GM12873 (cell line): ENCODE measurements around the gene AGAP1.

Experiments
- TF ChIP-seq, protein P1 (sequence below): IDR thresholded peaks from 2 replicates; pipeline ENCODE4 v1.5.1; 2012; ENCODE audit warnings: low read depth, mild to moderate bottlenecking, moderate library complexity, low read length, control low read depth; ENCODE audit not compliant: insufficient read depth; ENCODE audit errors: missing control alignments

Gene AGAP1

DNA sequence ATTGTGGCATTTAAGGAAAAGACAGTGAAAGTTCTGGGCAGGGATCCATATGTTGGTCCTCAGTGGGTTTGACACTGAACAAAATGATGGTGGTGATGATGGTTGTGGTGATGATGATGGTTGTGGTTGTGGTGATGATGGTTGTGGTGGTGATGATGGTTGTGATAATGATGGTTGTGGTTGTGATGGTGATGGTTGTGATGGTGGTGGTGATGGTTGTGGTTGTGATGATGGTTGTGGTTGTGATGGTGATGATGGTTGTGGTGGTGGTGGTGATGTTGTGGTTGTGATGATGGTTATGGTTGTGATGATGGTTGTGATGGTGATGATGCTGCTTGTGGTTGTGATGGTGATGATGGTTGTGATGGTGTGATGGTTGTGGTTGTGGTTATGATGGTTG is 308.7 kb downstream of the AGAP1 start:
- TF ChIP-seq, protein P1, sequence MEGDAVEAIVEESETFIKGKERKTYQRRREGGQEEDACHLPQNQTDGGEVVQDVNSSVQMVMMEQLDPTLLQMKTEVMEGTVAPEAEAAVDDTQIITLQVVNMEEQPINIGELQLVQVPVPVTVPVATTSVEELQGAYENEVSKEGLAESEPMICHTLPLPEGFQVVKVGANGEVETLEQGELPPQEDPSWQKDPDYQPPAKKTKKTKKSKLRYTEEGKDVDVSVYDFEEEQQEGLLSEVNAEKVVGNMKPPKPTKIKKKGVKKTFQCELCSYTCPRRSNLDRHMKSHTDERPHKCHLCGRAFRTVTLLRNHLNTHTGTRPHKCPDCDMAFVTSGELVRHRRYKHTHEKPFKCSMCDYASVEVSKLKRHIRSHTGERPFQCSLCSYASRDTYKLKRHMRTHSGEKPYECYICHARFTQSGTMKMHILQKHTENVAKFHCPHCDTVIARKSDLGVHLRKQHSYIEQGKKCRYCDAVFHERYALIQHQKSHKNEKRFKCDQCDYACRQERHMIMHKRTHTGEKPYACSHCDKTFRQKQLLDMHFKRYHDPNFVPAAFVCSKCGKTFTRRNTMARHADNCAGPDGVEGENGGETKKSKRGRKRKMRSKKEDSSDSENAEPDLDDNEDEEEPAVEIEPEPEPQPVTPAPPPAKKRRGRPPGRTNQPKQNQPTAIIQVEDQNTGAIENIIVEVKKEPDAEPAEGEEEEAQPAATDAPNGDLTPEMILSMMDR, result no peak

DNA sequence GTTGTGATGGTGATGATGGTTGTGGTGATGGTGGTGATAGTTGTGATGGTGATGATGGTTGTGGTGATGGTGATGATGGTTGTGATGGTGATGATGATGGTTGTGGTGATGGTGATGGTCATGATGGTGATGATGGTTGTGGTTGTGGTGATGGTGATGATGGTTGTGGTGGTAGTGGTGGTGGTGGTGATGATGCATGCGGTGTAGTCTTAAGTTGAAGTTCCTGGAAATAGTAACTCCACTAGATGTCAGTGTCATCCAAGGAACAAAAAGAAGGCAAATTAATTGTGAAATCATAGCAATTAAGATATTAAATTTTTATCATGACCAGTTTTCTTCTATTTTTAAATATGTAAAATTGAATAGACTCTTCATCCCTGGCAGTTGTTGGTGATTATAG is 309.2 kb downstream of the AGAP1 start:
- TF ChIP-seq, protein P1, result no peak

DNA sequence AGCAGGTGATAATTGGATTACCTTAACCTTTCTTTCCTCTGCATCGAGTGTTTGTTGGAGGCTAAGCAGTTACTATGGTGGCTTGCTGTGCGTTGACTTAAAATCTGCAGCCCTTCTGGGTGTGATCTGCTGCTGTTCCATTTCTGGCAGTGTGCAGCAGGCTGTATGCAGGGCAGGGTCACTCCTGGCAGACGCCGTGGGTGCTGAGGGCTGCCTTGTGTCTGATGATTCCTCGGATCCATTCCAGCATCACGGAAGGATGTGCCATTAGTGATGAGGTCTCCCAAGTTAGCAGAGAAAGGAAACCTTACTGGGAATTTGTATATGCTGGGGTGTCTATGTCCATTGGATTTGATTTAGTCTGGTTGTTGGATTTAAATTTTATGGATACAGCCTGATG is 310.8 kb downstream of the AGAP1 start:
- TF ChIP-seq, protein P1, result no peak

DNA sequence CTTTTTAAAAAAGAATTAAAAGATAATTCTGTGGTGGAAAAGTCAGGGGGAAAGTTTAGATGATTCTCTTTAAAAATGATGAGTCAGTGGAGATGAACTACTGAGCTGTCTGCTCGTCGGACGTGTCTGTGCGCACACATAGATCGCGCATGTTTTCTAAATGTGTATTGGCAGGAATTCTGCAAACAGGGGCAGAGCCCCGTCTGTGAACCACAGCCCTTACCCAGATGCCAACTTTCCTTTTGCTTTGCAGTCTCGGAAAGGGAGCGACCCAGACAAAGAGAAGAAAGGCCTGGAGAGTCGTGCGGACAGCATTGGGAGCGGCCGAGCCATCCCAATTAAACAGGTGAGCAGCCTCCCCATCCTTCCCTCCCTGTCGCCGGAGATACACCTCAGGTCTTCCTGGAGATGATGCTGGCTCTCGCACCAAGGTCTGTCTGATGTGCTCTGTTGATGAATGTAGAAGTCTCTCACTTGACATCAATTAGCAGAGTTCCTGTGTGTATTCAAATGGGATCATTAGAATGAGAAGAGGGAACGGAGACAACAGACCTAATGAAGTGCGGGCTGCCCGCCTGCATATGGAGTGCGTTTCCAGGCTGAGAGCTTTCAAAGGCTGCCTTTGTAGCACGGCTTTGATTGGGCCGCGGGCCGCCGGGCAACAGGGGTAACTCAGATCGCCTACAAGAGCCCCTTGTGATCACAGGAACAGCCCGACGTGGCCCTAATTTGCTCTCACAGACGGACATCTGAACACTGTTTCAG is 313.3 kb downstream of the AGAP1 start:
- TF ChIP-seq, protein P1, result no peak

DNA sequence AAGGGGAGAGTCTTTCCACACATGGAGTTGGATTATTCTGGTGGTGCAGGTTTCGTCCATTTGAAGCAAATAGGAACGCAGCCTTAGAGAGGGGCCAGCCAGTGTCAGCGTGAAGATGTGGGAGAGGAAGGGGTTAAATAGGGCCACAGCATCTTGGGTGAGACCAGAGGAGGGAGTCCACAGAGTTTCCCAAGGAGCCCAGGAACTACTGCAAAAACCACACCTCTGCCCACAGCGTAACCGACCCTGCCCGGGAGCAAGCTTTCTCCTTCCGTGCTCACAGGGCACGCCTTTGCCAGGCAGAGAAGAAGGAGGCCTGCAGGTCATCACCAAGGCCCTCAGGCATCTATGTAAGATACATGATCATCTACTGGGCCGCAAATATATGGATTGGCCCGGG is 314.5 kb downstream of the AGAP1 start:
- TF ChIP-seq, protein P1, result no peak

DNA sequence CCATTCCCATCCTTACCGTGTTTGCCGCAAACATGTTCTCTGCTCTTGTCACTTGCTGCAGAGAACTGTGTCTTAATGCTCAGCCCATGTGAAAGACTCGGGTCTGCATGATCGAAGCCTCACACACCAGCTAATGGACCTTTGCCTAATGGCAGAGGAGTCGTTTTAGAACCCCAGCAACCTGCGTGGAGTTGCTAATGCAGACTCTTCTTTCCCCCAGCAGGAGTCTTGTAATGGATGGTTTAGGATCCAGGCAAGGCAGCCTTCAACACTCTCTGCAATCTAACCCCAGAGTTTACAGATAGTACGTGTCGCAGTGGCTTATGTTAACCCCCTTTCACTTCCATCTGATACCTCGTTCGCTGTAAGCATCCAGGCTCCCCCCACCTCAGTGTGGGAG is 316.4 kb downstream of the AGAP1 start:
- TF ChIP-seq, protein P1, result no peak

DNA sequence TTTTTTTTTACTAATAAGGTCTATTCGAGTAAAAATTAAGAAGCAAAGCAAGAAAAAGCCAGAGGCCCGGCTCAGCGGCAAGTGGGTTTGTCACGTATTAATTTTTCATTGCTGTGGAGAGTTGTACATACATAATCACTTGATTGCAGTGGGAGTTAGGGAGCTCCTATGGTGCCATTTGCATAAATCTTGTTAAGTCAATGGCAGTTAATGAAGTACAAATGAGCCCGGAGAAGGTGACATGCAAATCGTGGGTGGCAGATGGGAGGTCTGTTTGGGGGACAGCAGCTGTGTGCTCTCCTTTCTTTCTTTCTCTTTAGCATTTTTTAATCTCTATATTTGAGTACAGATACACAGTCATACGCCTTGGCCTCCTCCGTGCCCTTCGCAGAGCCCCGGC is 317.0 kb downstream of the AGAP1 start:
- TF ChIP-seq, protein P1, result no peak
